T-cell (primary cell): ENCODE results near the gene SLC35B1. TPM values are rescaled to one million over a fixed set of nuclear protein-coding genes. Genes with fewer than 3 reads are reported as not detected.

Source experiments
- ATAC-seq, 4 experiments: fragments of 200-7000 bp in 3 of 4; fragments of 150-1000 bp in 1 of 4; cut with Tn5 transposase; replicated peaks in 1 of 4; 1 replicate in 3 of 4; 2 replicates in 1 of 4; pipeline ENCODE4 v1.10.0; 2021; ENCODE audit warnings: moderate library complexity in 3 of 4, mild to moderate bottlenecking in 2 of 4, moderate number of reproducible peaks in 1 of 4
- CTCF ChIA-PET, 2 donors: fragments of 300-600 bp; sonication (Branson Sonifier 250); formaldehyde crosslinking; loops; one replicate each; lab custom pipeline; 2022; ENCODE audit warnings: antibody characterized with exemption in 2 of 2; lab: Charles Lee
- POLR2A ChIA-PET, 2 donors: fragments of 300-600 bp; sonication (Branson Sonifier 250); formaldehyde crosslinking; loops; one replicate each; lab custom pipeline; 2022; ENCODE audit warnings: antibody characterized with exemption in 2 of 2; lab: Charles Lee
- DNase-seq, 35 experiments: peaks; one replicate each; pipeline versions ENCODE4 v3.0.0 to v3.0.0-alpha.2; 2013 to 2023
- H3K27ac ChIP-seq: one replicate; pipeline ENCODE4 v1.5.1; 2013; ENCODE audit warnings: low read length
- H3K27me3 ChIP-seq, 2 experiments: replicated peaks in 1 of 2; 1 replicate in 1 of 2; 2 replicates in 1 of 2; pipeline versions ENCODE4 v1.6.1 to v1.7.0; 2013; ENCODE audit warnings: low read length in 1 of 2, mixed read lengths in 1 of 2; ENCODE audit not compliant: control insufficient read depth in 2 of 2, insufficient read depth in 2 of 2; ENCODE audit errors: extremely low read depth in 1 of 2
- H3K36me3 ChIP-seq, 2 donors: 1 replicate in 1 of 2; 2 replicates in 1 of 2; pipeline versions ENCODE4 v1.6.1 to v1.7.0; 2013; ENCODE audit warnings: low read length in 1 of 2; ENCODE audit not compliant: control insufficient read depth in 2 of 2, insufficient read depth in 1 of 2; ENCODE audit errors: extremely low read depth in 1 of 2
- H3K4me1 ChIP-seq, 2 experiments: 1 replicate in 1 of 2; 2 replicates in 1 of 2; pipeline versions ENCODE4 v1.6.1 to v1.7.0; 2013; ENCODE audit warnings: low read length in 2 of 2, mixed read lengths in 1 of 2; ENCODE audit not compliant: insufficient read depth in 2 of 2, control insufficient read depth in 1 of 2; ENCODE audit errors: extremely low read depth in 1 of 2
- H3K4me3 ChIP-seq, 2 donors: 1 replicate in 1 of 2; 2 replicates in 1 of 2; pipeline versions ENCODE4 v1.5.1 to v1.7.0; 2013; ENCODE audit warnings: mild to moderate bottlenecking in 2 of 2, low read length in 1 of 2, moderate library complexity in 1 of 2; ENCODE audit not compliant: control insufficient read depth in 1 of 2; ENCODE audit errors: extremely low read depth in 1 of 2
- H3K9me3 ChIP-seq: 2 replicates; pipeline ENCODE4 v1.7.0; 2013
- H3K27ac Mint-ChIP-seq, 2 donors: one replicate each; pipeline ENCODE4 v1.8.0; 2020 to 2021; ENCODE audit warnings: mild to moderate bottlenecking in 2 of 2, mixed read lengths in 2 of 2
- H3K27me3 Mint-ChIP-seq, 2 donors: one replicate each; pipeline ENCODE4 v1.8.0; 2021 to 2022; ENCODE audit warnings: mixed read lengths in 2 of 2
- H3K36me3 Mint-ChIP-seq: one replicate; pipeline ENCODE4 v1.8.0; 2021; ENCODE audit warnings: mixed read lengths
- H3K4me1 Mint-ChIP-seq, 3 donors: one replicate each; pipeline ENCODE4 v1.8.0; 2020 to 2022; ENCODE audit warnings: mixed read lengths in 3 of 3, mild to moderate bottlenecking in 1 of 3
- H3K4me3 Mint-ChIP-seq, 3 donors: one replicate each; pipeline ENCODE4 v1.8.0; 2020 to 2022; ENCODE audit warnings: mild to moderate bottlenecking in 3 of 3, mixed read lengths in 3 of 3, moderate library complexity in 3 of 3
- H3K9me3 Mint-ChIP-seq, 3 donors: one replicate each; pipeline ENCODE4 v1.8.0; 2020 to 2022; ENCODE audit warnings: mixed read lengths in 3 of 3
- WGBS: methylation state at CpG from one replicate; pipeline ENCODE4 v1.1.5; 2013; ENCODE audit warnings: missing lambda C conversion rate; ENCODE audit not compliant: insufficient coverage; 5-methylcytosine and 5-hydroxymethylcytosine counted together
- total RNA-seq, 35 experiments: library from RNA in 6 of 35; stranded (reverse) in 6 of 35; fragments of 120-200 nt in 1 of 35; gene quantifications; one replicate each; pipeline versions ENCODE4 v1.2.1 to v1.2.4 and lab custom pipeline; 2013 to 2026

The SLC35B1 gene
- total RNA-seq, 5 donors from 2014 or later (not counting 1 experiment from before 2014, with no cell fraction given), result 40.5 to 57.1 (median 42.8) TPM

- H3K36me3 ChIP-seq, result peaks cover 3 to 67% of the 10 kb centered on the region in 2 donors
- Mint-ChIP-seq H3K27me3 (no peaks in the 10 kb centered on the region), H3K27ac (peak overlapping the region; percentile 29 to 74), H3K36me3 (peaks cover 40% of the 10 kb centered on the region), H3K4me1 (peaks cover 38 to 47% (median 42%) of the 10 kb centered on the region in 3 donors), H3K9me3 (no peaks in the 10 kb centered on the region), H3K4me3 (peak overlapping the region; percentile 2 to 52 (median 31))
- ATAC-seq (no peak), DNase-seq (no peak)
- H3K4me1 ChIP-seq, result peaks cover 9 to 34% of the 10 kb centered on the region in 2 experiments
- no peaks in the 10 kb centered on the region for H3K27me3 ChIP-seq
- ChIA-PET CTCF (interaction anchor here (0.8 to 1.8 kb wide), 3 partner anchors 59 to 136 kb away, joined by 3 to 6 read pairs (median 3); partner anchors contain the start of gene FAM117A (in 1 of the 2)), POLR2A (no interaction called here)
- no peaks in the 10 kb centered on the region for H3K9me3 ChIP-seq
- no peak overlapping the region for H3K27ac ChIP-seq
- no peak overlapping the region for H3K4me3 ChIP-seq
Observed at GRCh38 chr17:49705254-49705653, 2.5 kb downstream of the SLC35B1 start.

GRCh38 chr17:49703557-49704277 lies 4.0 kb downstream of the SLC35B1 start:
- Mint-ChIP-seq H3K27me3 (no peaks in the 10 kb centered on the region), H3K9me3 (no peaks in the 10 kb centered on the region), H3K4me3 (no peak overlapping the region), H3K27ac (peak overlapping the region in 1 of 2 donors; percentile 44), H3K4me1 (peaks cover 36 to 38% (median 37%) of the 10 kb centered on the region in 3 donors), H3K36me3 (peaks cover 48% of the 10 kb centered on the region)
- no peak overlapping the region for H3K27ac ChIP-seq
- peak in 1 of 35 experiments; percentile 47 for DNase-seq
- 44% methylated on average over 4 of the region's 6 CpGs for WGBS
- H3K4me1 ChIP-seq, result peaks cover 9 to 33% of the 10 kb centered on the region in 2 experiments
- ChIA-PET CTCF (interaction anchor here (0.7 to 1.8 kb wide), 5 partner anchors 60 to 136 kb away, joined by 3 to 10 read pairs (median 6); partner anchors contain the start of gene FAM117A (in 1 of the 2)), POLR2A (no interaction called here)
- H3K9me3 ChIP-seq, result no peaks in the 10 kb centered on the region
- ATAC-seq, result no peak
- H3K27me3 ChIP-seq, result no peaks in the 10 kb centered on the region
- H3K4me3 ChIP-seq, result no peak overlapping the region
- peaks cover 5 to 71% of the 10 kb centered on the region in 2 donors for H3K36me3 ChIP-seq

- H3K4me1 ChIP-seq, result peaks cover 6 to 20% of the 10 kb centered on the region in 2 experiments
- Mint-ChIP-seq H3K4me3 (no peak overlapping the region), H3K27ac (peak overlapping the region in 1 of 2 donors; percentile 34), H3K4me1 (peaks cover 23 to 27% (median 25%) of the 10 kb centered on the region in 3 donors), H3K9me3 (no peaks in the 10 kb centered on the region), H3K27me3 (no peaks in the 10 kb centered on the region), H3K36me3 (peaks cover 48% of the 10 kb centered on the region)
- WGBS, result 100% methylated on average over 5 of the region's 6 CpGs
- DNase-seq (no peak), ATAC-seq (no peak)
- ChIA-PET POLR2A (interaction anchor here (0.6 to 0.9 kb wide), 2 partner anchors 8 to 139 kb away, joined by 3 read pairs; no protein-coding TSS in a partner anchor), CTCF (no interaction called here)
- no peaks in the 10 kb centered on the region for H3K9me3 ChIP-seq
- H3K27me3 ChIP-seq, result no peaks in the 10 kb centered on the region
- peaks cover 5 to 68% of the 10 kb centered on the region in 2 donors for H3K36me3 ChIP-seq
- no peak overlapping the region for H3K4me3 ChIP-seq
- no peak overlapping the region for H3K27ac ChIP-seq
Observed at GRCh38 chr17:49700960-49701359, 6.8 kb downstream of the SLC35B1 start.

GRCh38 chr17:49699966-49700575 lies 7.7 kb downstream of the SLC35B1 start:
- no peak for ATAC-seq
- DNase-seq, result no peak
- H3K4me1 Mint-ChIP-seq, result peaks cover 25 to 31% (median 31%) of the 10 kb centered on the region in 3 donors
- Histone ChIP-seq H3K9me3 (no peaks in the 10 kb centered on the region), H3K4me3 (no peak overlapping the region), H3K27me3 (no peaks in the 10 kb centered on the region), H3K27ac (no peak overlapping the region), H3K36me3 (peaks cover 5 to 59% of the 10 kb centered on the region in 2 donors), H3K4me1 (peaks cover 11 to 24% of the 10 kb centered on the region in 2 experiments)
- CTCF ChIA-PET, result no interaction called here
- WGBS, result 69% methylated on average over 7 of the region's 8 CpGs
- H3K9me3 Mint-ChIP-seq, result no peaks in the 10 kb centered on the region
- no peaks in the 10 kb centered on the region for H3K27me3 Mint-ChIP-seq
- POLR2A ChIA-PET, result no interaction called here
- no peak overlapping the region for H3K4me3 Mint-ChIP-seq
- H3K27ac Mint-ChIP-seq, result peak overlapping the region; percentile 50 to 60
- peaks cover 41% of the 10 kb centered on the region for H3K36me3 Mint-ChIP-seq

GRCh38 chr17:49698005-49698404 lies 9.8 kb downstream of the SLC35B1 start:
- H3K27me3 ChIP-seq, result no peaks in the 10 kb centered on the region
- Mint-ChIP-seq H3K27ac (peak overlapping the region in 1 of 2 donors; percentile 28), H3K4me1 (peaks cover 28 to 35% (median 35%) of the 10 kb centered on the region in 3 donors), H3K9me3 (no peaks in the 10 kb centered on the region), H3K4me3 (no peak overlapping the region), H3K36me3 (peaks cover 26% of the 10 kb centered on the region), H3K27me3 (no peaks in the 10 kb centered on the region)
- H3K9me3 ChIP-seq, result no peaks in the 10 kb centered on the region
- 75% methylated on average over 2 of the region's 6 CpGs for WGBS
- peaks cover 5 to 38% of the 10 kb centered on the region in 2 donors for H3K36me3 ChIP-seq
- POLR2A ChIA-PET, result interaction anchor here (0.5 to 0.6 kb wide), 2 partner anchors 66 to 136 kb away, joined by 8 read pairs; partner anchors contain the start of gene FAM117A (in 1 of the 2)
- DNase-seq, result no peak
- no peak for ATAC-seq
- CTCF ChIA-PET, result no interaction called here
- H3K4me3 ChIP-seq, result no peak overlapping the region
- H3K27ac ChIP-seq, result no peak overlapping the region
- peaks cover 15 to 25% of the 10 kb centered on the region in 2 experiments for H3K4me1 ChIP-seq

GRCh38 chr17:49696233-49696761 lies 11.5 kb downstream of the SLC35B1 start:
- Histone ChIP-seq H3K27me3 (no peaks in the 10 kb centered on the region), H3K9me3 (no peaks in the 10 kb centered on the region), H3K36me3 (peaks cover 5 to 22% of the 10 kb centered on the region in 2 donors), H3K4me1 (peaks cover 16 to 28% of the 10 kb centered on the region in 2 experiments), H3K27ac (peak overlapping the region; percentile 58), H3K4me3 (peak overlapping the region in 1 of 2 donors; percentile 10)
- H3K4me1 Mint-ChIP-seq, result peaks cover 38 to 42% (median 42%) of the 10 kb centered on the region in 3 donors
- peak overlapping the region in 1 of 3 donors; percentile 37 for H3K4me3 Mint-ChIP-seq
- CTCF ChIA-PET, result interaction anchor here (0.6 to 1.8 kb wide), 11 partner anchors 12 to 301 kb away, joined by 3 to 10 read pairs (median 4); partner anchors contain the start of genes FAM117A (in 1 of the 2) and SLC35B1 (in 1 of the 2)
- H3K9me3 Mint-ChIP-seq, result no peaks in the 10 kb centered on the region
- ATAC-seq, result peak; percentile 72 to 94 (median 82)
- POLR2A ChIA-PET, result interaction anchor here (0.5 to 0.7 kb wide), 2 partner anchors 77 to 1244 kb away, joined by 3 to 4 read pairs; no protein-coding TSS in a partner anchor
- peaks cover 17% of the 10 kb centered on the region for H3K36me3 Mint-ChIP-seq
- peak overlapping the region; percentile 71 to 82 for H3K27ac Mint-ChIP-seq
- peak in 33 of 35 experiments; percentile 31 to 82 (median 60) for DNase-seq
- WGBS, result 40% methylated on average over 5 of the region's 8 CpGs
- H3K27me3 Mint-ChIP-seq, result no peaks in the 10 kb centered on the region
